GM11168 (cell line): ENCODE measurements around the gene B4GALT3.

Source experiments
- in situ Hi-C: fragments of 300-500 bp; cut with MboI; formaldehyde crosslinking; loops from one replicate; pipeline ENCODE4 v1.12.0; 2022; ENCODE audit warnings: low sequenced_read_pairs; ENCODE audit not compliant: unreplicated experiment

B4GALT3 gene

GRCh38 chr1:161207173-161207572, 29.9 kb upstream of the B4GALT3 start:
- in situ Hi-C loops: no loop called here

DNA sequence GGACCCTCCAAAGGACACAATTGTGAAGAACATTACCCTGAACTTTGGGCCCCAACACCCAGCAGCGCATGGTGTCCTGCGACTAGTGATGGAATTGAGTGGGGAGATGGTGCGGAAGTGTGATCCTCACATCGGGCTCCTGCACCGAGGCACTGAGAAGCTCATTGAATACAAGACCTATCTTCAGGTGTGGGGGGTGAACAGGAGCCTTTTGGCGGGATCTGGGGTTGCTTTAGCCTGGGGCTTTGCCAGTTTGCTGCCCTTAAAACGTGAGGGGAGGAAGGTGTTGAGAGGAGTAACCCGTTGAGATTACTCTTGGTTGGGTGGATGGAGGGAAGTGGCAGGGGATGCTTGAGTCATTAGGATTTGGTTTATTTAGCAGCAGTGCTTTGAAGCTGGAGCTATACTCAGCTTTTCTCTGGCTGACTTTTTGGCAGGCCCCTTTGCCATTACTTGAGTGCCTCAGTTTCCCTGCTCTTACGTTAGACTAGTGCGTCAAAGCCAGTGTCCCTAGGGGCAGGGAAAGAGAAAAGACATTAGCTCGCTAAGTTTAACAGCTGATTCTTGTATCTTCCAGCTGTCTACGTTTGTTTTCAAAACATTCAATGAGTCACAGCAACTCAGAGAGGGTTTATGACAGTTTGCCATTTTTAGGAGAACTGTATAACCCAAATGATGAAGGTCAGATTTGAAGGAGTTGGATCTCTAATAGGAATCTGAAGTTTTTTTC, 29.3 kb upstream of the B4GALT3 start:
- in situ Hi-C loops: no loop called here

GRCh38 chr1:161201836-161202712, 24.8 kb upstream of the B4GALT3 start, which contains the start of gene NDUFS2:
Gene NDUFS2 (plus strand): TSS chr1:161202367. CDS start chr1:161202386, 19 bp downstream.
- in situ Hi-C loops: no loop called here

- in situ Hi-C loops: no loop called here
These were observed 23.9 kb upstream of the B4GALT3 start for GRCh38 chr1:161200992-161201835.

- in situ Hi-C loops: no loop called here
These were observed 23.2 kb upstream of the B4GALT3 start for GRCh38 chr1:161200421-161200991.

- in situ Hi-C loops: no loop called here
These were observed 22.3 kb upstream of the B4GALT3 start for GRCh38 chr1:161199506-161200139.

DNA sequence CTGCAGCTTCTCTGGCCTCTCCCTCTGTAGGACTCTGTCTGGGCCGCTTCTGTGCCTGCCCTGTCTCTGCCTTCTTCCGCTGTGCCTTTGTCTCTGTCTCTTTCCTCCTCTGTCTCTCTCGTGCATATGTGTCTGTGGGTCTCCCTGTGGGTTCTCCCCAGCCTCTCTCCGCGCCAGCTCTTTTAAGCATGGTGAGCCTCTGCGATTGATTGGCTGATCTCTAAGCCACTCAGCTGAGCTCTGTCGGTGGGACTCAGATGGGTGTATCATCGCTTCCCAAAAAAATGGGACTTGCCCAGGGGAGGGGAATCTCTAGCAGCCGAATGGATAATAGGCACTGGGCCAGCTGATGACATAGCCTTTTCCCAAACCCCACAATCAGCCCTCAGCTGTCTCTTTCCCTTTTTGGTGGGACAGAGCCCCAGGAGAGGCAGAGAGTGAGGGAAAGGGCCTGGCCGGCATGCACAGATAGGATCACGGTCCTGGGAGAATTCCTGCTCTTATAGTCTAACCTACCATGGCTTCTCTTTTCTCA, 21.7 kb upstream of the B4GALT3 start, which contains the start of gene ADAMTS4:
TSS of gene ADAMTS4 (minus strand) at position 158 of the 535 bp plus-strand sequence. CDS start 427 bp downstream, outside the sequence.
- in situ Hi-C loops: no loop called here

DNA sequence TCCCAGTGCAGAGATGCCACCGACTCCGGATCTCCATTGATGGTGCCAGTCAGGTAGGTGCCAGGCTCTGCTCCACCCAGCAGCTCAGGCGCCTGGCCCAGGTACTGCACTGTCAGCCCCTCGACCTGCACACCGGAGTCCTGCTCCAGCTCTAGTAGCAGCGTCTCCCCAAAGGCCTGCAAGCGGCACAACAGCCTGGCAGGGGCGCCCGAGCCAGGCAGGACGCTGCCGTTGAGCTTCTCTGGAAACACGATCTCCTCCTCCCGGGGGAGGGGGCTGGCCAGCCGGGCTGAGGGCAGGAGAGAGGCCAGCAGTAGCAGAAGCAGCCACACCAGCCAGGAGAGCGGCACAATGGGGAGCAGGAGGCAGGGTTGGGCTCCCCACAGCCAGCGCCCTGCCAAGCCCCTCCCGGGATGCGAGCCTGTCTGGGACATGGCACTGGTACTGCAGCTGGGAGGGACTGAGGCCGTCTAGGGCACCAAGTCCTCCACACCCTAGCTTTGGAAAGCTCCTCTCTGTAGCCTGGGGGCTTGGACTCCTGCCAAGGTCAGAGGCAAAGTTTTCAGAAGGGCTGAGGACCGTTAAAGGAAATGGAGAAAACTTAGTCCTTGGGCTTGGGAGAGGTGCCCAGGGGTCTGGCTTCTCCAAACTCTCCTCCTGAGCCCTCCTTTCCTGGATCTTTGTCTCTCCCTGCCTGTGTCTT, 21.0 kb upstream of the B4GALT3 start:
- in situ Hi-C loops: no loop called here

DNA sequence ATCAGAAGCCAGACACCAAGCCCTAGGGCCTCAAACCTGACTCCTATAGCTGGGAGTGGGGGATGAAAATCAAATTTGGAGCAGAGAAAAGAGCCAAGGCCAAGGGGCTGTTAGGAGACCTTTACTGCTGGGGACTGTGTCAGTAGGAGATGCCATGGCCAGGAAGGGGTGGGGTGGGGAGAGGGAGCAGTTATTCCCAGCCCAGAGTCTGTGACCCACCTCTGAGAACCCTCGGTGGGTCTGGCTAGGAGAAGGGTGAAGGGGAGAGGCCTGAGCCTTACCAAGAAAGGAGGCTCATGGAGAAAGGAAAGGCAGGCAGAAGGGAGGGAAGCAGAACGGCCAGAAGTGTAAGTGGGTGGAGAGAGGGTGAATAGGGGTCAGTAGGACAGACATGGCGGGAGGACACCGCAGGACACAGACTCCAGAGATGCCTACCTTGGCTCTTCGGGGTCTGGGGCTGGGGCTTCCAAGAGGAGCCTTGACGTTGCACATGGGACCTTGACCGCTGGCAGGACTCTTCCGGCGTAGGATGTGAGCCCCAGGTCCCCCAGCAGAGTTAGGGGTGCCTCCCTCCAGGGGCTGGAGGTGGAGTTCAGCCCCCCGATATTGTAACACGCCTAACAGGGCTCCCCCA, 20.4 kb upstream of the B4GALT3 start:
- in situ Hi-C loops: no loop called here

GRCh38 chr1:161196521-161197451, 19.5 kb upstream of the B4GALT3 start:
- in situ Hi-C loops: no loop called here

DNA sequence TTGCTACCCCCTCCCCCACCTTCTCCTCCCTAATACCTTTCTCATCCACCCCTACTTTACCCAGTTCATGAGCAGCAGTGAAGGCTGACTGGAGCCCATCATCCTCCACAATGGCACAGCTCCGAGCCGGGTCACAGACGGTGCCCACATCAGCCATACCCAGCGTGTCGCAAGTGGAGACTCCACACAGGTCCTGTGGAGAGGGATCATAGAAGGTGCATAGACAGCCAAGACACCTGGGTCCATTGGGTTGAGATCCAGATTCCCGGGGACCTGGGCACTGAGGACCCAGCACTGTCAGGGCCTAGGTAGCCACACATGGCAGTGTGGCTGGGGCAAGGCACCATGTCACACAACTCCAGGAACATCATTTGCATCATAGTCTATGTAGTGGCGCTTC, 18.8 kb upstream of the B4GALT3 start:
- in situ Hi-C loops: no loop called here

GRCh38 chr1:161195171-161195570, 17.9 kb upstream of the B4GALT3 start:
- in situ Hi-C loops: no loop called here

DNA sequence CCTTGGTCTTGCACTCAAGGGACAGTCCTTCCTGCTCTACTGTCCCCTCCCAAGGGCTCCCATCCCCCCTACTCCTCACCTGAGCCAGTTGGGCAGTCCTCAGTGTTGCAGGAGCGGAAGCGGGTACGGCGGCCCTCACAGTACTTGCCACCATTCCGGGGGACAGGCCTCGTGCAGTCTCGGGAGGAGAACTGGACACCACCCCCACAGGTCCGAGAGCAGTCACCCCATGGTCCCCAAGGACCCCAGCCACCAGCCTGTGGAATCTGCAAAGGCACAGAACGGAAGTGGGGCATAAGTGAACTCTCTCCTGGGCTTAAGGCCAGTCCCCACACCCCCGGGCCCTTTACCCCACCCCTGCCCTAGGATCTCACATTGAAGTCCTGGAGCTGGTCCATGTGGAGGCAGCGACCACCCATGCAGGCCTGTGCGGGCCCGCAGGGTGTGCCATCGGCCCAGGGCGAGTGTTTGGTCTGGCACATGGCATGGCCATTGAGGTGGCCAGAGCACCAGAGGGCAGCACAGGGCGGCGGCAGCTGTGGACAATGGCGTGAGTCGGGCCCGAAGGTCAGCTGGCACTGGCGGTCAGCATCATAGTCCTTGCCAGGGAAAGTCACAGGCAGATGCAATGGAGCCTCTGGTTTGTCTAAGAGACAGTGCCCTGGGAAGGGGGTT, 16.4 kb upstream of the B4GALT3 start:
- in situ Hi-C loops: no loop called here

DNA sequence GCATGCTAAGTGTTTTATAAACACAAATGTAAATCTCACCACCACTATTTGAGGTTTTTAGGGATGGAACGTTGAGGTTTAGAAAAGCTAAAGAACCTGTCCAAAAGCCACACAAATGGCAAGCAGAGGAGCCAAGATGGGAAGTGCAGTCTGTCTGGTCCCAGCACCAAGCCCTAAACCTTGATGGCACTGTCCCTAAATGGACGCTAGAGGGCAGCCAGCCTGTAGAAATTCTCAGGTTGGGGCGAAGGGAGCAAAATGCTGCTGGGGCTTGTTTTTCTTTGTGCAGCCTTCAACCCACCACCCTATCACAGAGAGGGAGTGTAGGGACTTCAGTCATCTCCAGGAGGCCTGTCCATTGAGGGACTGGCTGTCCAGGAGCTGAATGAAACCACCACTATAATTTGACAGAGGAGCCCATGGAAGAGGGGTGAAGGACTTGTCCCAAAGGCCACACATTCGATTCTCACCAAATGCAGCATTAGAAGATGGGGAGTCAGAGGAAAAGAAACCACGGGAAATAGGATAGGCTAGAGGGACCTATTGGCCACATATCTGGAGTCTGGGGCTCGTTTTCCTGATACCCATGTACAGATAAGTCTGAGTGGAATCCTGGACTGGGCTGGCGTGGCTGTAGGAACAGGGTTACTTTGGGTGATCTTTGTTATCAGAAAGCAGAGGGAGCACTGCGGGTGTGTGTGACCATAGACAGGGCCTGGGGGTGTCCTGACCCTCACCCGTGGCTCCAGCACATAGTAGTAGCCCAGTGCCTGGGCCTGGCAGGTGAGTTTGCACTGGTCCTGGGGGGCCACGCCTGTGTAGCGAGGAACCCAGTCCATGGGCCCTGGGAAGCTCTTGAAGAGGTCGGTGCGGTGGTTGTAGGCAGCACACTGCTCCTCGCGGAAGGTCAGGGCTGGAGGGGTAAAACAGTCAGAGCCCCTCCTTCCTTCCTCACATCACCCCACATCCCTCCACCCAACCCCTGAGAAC, 15.5 kb upstream of the B4GALT3 start:
- in situ Hi-C loops: no loop called here

GRCh38 chr1:161191971-161192370, 14.7 kb upstream of the B4GALT3 start:
- in situ Hi-C loops: no loop called here
